Aorta (tissue), 5 donors: Measurements from ENCODE around the gene CKAP2. TPM values are rescaled to one million over a fixed set of nuclear protein-coding genes. Genes with fewer than 3 reads are reported as not detected.
"Not testable (repeated sequence)": the region's sequence is repeated elsewhere in the genome, so short reads cannot be mapped to it uniquely, and the experiment has no call there.

ENCODE experiments used
- ATAC-seq: fragments of 200-7000 bp; cut with Tn5 transposase; one replicate; pipeline ENCODE4 v1.9.1; 2022; ENCODE audit warnings: moderate library complexity; ENCODE audit not compliant: low FRiP score
- DNase-seq, 2 donors: peaks; one replicate each; pipeline ENCODE4 v3.0.0-alpha.2; 2020
- H3K27ac ChIP-seq, 2 donors: one replicate each; pipeline ENCODE4 v1.5.1; 2013; ENCODE audit warnings: low read length in 2 of 2, mild to moderate bottlenecking in 2 of 2, moderate library complexity in 2 of 2, control low read depth in 1 of 2, inconsistent platforms in 1 of 2, low read depth in 1 of 2
- H3K27me3 ChIP-seq, 2 donors: one replicate each; pipeline ENCODE4 v1.6.1; 2013; ENCODE audit warnings: control low read depth in 1 of 2, low read length in 1 of 2, mild to moderate bottlenecking in 1 of 2, moderate library complexity in 1 of 2; ENCODE audit not compliant: insufficient read depth in 2 of 2, control insufficient read depth in 1 of 2
- H3K36me3 ChIP-seq, 2 donors: one replicate each; pipeline ENCODE4 v1.6.1; 2013; ENCODE audit warnings: control low read depth in 1 of 2, low read length in 1 of 2, mild to moderate bottlenecking in 1 of 2; ENCODE audit not compliant: insufficient read depth in 2 of 2, control insufficient read depth in 1 of 2
- H3K4me1 ChIP-seq, 2 donors: one replicate each; pipeline ENCODE4 v1.6.1; 2013; ENCODE audit warnings: low read length in 2 of 2, control low read depth in 1 of 2, mild to moderate bottlenecking in 1 of 2, moderate library complexity in 1 of 2; ENCODE audit not compliant: insufficient read depth in 2 of 2, control insufficient read depth in 1 of 2
- H3K4me3 ChIP-seq, 2 donors: one replicate each; pipeline ENCODE4 v1.5.1; 2013; ENCODE audit warnings: low read length in 2 of 2, control low read depth in 1 of 2, mild to moderate bottlenecking in 1 of 2
- H3K9me3 ChIP-seq: one replicate; pipeline ENCODE4 v1.6.1; 2013; ENCODE audit warnings: mild to moderate bottlenecking, low read length; ENCODE audit not compliant: control insufficient read depth
- WGBS, 2 donors: extraction: QIAGEN DNeasy Blood & Tissue Kit; methylation state at CpG; one replicate each; pipeline ENCODE4 v1.1.7; 2013; 5-methylcytosine and 5-hydroxymethylcytosine counted together
- intact Hi-C, 2 donors: fragments of 100-400 bp; cut with DNase I; formaldehyde crosslinking; loops; one replicate each; pipeline versions ENCODE4 v1.14.2 to v1.15.0; 2022
- polyA plus RNA-seq, 2 donors: library from polyadenylated mRNA; stranded (reverse); fragments of 200-250 nt; gene quantifications; one replicate each; pipeline ENCODE4 v1.2.3, GENCODE V29; 2013
- total RNA-seq, 2 donors: library from RNA; stranded (reverse); fragmentation: NEBNext Ultra II Directional; extraction: Animal tissue kit (Norgen Biotek cat#: 25700); gene quantifications; one replicate each; pipeline ENCODE4 v1.2.1, GENCODE V29; 2021
- donor health status: healthy with polysubstance abuse.
- donor health status: Bipolar disorder and iron deficiency.
- donor health status: DM: no; HTN: no; CAD: no.
- donor health status: DM: no; HTN: no; CAD: no.
- donor health status: DM: yes; HTN: yes; CAD: no.

Gene CKAP2
- total and polyA plus RNA-seq, 4 donors, result 2.0 to 9.6 (median 3.9) TPM

DNA sequence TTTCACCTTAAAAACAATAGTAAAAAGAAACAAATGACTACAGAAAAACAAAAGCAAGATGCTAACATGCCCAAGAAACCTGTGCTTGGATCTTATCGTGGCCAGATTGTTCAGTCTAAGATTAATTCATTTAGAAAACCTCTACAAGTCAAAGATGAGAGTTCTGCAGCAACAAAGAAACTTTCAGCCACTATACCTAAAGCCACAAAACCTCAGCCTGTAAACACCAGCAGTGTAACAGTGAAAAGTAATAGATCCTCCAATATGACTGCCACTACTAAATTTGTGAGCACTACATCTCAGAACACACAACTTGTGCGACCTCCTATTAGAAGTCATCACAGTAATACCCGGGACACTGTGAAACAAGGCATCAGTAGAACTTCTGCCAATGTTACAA, 6.0 kb downstream of the CKAP2 start:
- no peaks in the 10 kb centered on the region for H3K9me3 ChIP-seq
- ATAC-seq (no peak), DNase-seq (no peak)
- no peak overlapping the region for H3K27ac ChIP-seq
- 76 to 84% methylated on average over 3 of the region's 3 CpGs for WGBS, 2 donors
- H3K27me3 ChIP-seq, result no peaks in the 10 kb centered on the region
- intact Hi-C loops, result no loop called here
- H3K4me3 ChIP-seq, result no peak overlapping the region
- H3K36me3 ChIP-seq, result no peaks in the 10 kb centered on the region
- H3K4me1 ChIP-seq, result no peaks in the 10 kb centered on the region

DNA sequence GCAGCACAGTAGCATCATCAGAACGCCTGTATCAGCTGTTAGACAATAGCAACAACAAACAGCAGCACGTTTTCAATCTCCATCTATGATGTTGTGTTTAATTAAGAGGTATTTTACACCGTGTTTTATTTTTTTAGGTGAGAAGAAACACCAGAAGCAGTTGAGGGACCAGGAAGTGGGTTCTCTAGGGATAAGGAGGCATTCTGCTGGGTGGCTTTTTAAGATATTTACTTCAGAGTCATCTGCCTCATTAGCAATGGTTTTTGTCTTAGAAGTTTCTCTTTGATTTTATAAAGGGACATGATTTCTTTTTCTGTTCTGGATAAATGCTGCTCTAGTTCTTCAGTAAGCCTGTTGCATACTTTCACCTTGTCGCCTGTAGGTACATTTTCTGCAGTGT, 8.2 kb downstream of the CKAP2 start:
- no peak for DNase-seq
- H3K9me3 ChIP-seq, result no peaks in the 10 kb centered on the region
- H3K27ac ChIP-seq, result no peak overlapping the region
- 73 to 85% methylated on average over 4 of the region's 4 CpGs for WGBS, 2 donors
- intact Hi-C loops, result no loop called here
- no peak overlapping the region for H3K4me3 ChIP-seq
- H3K4me1 ChIP-seq, result no peaks in the 10 kb centered on the region
- H3K36me3 ChIP-seq, result peaks cover 0 to 1% of the 10 kb centered on the region in 2 donors
- ATAC-seq, result no peak
- no peaks in the 10 kb centered on the region for H3K27me3 ChIP-seq

DNA sequence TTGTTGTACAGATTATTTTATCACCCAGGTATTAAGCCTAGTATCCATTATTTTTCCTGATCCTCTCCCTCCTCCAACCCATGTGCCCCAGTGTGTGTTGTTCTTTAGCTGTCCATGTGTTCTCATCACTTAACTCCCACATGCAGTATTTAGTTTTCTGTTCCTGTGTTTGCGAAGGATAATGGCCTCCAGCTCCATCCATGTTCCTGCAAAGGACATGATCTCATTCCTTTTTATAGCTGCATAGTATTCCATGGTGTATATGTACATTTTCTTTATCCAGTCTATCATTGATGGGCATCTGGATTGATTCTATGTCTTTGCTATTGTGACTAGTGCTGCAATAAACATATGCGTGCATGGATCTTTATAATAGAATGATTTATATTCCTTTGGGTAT, 13.2 kb downstream of the CKAP2 start:
- intact Hi-C loops, result not testable (repeated sequence)

GRCh38 chr13:52480677-52481428, 25.6 kb downstream of the CKAP2 start:
- 86 to 88% methylated on average over 6 of the region's 7 CpGs for WGBS, 2 donors
- intact Hi-C loops, H3K9me3 ChIP-seq, H3K27ac ChIP-seq, ATAC-seq, H3K36me3 ChIP-seq, H3K4me3 ChIP-seq, H3K4me1 ChIP-seq, H3K27me3 ChIP-seq, DNase-seq: not testable (repeated sequence)

More for the DNA sequence above, 13.2 kb downstream of the CKAP2 start:
- not testable (repeated sequence) for H3K4me1 ChIP-seq, DNase-seq, H3K9me3 ChIP-seq, H3K36me3 ChIP-seq, H3K27me3 ChIP-seq, H3K4me3 ChIP-seq, ATAC-seq, H3K27ac ChIP-seq
- WGBS, 2 donors, result 96% methylated on average over 2 of the region's 2 CpGs

DNA sequence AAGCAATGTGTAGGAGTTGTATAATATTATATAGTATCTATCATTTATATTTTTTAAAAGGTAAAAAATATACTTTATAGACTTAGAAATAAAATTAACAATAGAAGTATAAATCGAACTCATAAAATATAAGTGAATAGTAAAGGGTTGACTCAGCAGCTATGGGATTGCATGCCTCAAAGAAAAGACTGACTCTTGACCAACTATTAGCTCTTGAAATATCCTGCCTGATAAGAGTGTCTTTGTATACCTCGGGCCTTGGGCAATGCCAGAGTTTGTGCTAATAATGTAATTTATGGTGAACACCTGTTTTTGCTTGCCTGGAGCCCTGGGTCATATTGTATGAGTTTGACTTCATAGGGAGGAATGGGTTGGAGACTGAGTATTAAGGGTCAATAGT, 31.8 kb downstream of the CKAP2 start:
- 66 to 71% methylated on average over 1 to 2 of the region's 2 CpGs for WGBS, 2 donors
- H3K27me3 ChIP-seq, result not testable (repeated sequence)

GRCh38 chr13:52488763-52489162, 33.5 kb downstream of the CKAP2 start:
- H3K36me3 ChIP-seq, intact Hi-C loops, H3K4me3 ChIP-seq, DNase-seq, H3K27ac ChIP-seq, H3K9me3 ChIP-seq, ATAC-seq, H3K27me3 ChIP-seq, H3K4me1 ChIP-seq: not testable (repeated sequence)
- WGBS, 2 donors, result no CpG with 5 or more reads among the region's 22 CpGs

More for the DNA sequence above, 31.8 kb downstream of the CKAP2 start:
- intact Hi-C loops, H3K4me1 ChIP-seq, H3K4me3 ChIP-seq, H3K36me3 ChIP-seq, ATAC-seq, DNase-seq, H3K9me3 ChIP-seq, H3K27ac ChIP-seq: not testable (repeated sequence)

- intact Hi-C loops, DNase-seq, H3K9me3 ChIP-seq, ATAC-seq, H3K4me1 ChIP-seq, H3K4me3 ChIP-seq, H3K27me3 ChIP-seq, H3K27ac ChIP-seq, H3K36me3 ChIP-seq: not testable (repeated sequence)
- WGBS, 2 donors, result 83 to 89% methylated on average over 2 of the region's 5 CpGs
Observed at GRCh38 chr13:52491015-52491414, 35.7 kb downstream of the CKAP2 start.

- 59 to 68% methylated on average over 5 of the region's 5 CpGs for WGBS, 2 donors
- H3K27me3 ChIP-seq, H3K27ac ChIP-seq, DNase-seq, H3K36me3 ChIP-seq, H3K9me3 ChIP-seq, H3K4me1 ChIP-seq, H3K4me3 ChIP-seq, ATAC-seq, intact Hi-C loops: not testable (repeated sequence)
Observed at GRCh38 chr13:52494241-52494640, 39.0 kb downstream of the CKAP2 start.

DNA sequence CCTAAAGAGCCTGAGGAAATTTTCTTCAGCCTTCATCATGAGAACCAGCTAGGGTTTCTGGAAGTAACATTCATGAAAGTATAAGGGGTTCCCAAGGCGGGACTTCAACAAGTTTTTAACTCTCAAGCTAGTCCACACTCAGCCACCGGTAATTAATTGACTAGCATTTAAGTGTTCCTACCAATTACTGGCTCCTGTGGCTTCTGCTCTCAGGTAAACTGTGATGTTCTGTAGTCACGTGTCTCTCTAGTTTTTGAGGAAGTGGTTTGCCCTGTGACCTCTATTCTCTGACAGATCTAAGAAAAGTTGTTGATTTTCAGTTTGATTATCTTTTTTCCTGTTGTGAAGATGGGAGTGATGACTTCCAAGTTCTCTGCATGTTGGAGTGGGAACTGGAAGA, 42.7 kb downstream of the CKAP2 start:
- H3K4me1 ChIP-seq, H3K9me3 ChIP-seq, intact Hi-C loops, DNase-seq, H3K27ac ChIP-seq, H3K36me3 ChIP-seq, H3K4me3 ChIP-seq, H3K27me3 ChIP-seq, ATAC-seq: not testable (repeated sequence)
- WGBS, 2 donors, result 69 to 85% methylated on average over 2 to 3 of the region's 3 CpGs
